GM15510 (cell line): ENCODE measurements around the gene CCDC57.

Source experiments
- POLR2A ChIP-seq: IDR thresholded peaks from 3 replicates; pipeline ENCODE4 v1.6.1; 2011; ENCODE audit warnings: borderline replicate concordance; ENCODE audit not compliant: insufficient read length; ENCODE audit errors: extremely low read depth

CCDC57 gene

DNA sequence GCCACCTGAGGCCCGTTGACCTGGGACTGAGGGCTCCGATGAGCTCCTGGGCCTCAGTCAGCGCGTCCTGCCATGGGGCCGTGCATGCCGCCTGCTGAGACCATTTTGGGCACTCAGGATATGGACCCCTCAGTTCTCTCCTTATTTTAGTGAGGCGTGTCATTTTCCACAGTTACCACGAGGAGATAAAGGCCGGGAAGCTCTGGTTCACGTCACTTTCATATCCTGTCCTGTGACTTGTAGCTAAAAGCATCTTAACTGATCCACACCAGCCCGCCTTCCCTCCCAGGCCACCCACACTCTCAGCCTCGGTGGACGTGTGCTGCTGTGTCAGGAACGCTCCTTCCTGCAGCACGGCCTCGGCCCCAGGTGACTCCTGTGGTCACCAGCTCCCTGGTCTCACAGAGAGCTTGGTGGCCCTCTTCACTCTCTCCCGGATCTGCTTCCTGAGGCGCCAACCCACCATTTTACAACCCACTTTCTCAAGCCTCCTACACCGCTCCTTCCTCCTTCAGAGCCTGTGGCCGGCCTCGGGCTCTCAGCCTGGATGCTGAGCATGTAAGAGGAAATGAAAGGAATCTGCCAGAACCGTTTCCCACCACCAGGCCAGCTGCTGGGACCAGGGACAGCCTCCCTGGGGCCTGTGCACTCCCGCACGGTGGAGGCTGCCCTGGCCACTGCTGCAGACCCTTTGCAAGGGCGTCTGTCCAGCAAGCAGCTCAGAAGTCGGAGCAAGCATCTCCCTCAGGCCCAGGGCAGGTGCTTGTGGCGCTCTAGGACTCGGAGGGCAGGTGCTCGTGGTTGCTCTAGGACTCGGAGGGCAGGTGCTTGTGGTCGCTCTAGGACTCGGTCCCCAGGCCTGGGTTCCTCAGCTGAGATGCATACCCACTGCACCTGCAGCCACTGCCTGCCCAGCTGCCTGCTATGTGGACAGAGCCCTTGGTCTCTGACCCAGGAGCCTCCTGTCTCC lies 90.7 kb downstream of the CCDC57 start:
- no peak for TF ChIP-seq POLR2A

GRCh38 chr17:82121246-82121645 lies 91.4 kb downstream of the CCDC57 start:
- TF ChIP-seq POLR2A, result no peak

DNA sequence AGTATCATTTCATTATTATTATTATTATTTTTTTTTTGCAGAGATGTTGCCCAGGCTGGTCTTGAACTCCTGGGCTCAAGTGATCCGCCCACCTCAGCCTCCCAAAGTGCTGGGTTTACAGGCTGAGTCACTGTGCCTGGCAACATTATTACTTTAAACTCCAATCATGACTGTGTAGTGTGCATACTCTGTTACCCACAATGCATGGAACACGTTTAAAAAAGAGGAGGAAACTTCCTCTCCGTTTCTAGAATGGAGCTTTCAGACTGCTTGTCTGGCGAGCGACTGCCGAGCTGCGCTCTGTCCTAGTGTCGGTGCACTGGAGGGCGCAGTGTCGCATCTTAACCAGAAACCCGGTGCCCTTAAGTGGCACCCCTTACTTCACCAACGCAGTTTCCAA lies 92.5 kb downstream of the CCDC57 start:
- TF ChIP-seq POLR2A, result no peak

GRCh38 chr17:82118815-82119380 lies 93.7 kb downstream of the CCDC57 start:
- no peak for TF ChIP-seq POLR2A

DNA sequence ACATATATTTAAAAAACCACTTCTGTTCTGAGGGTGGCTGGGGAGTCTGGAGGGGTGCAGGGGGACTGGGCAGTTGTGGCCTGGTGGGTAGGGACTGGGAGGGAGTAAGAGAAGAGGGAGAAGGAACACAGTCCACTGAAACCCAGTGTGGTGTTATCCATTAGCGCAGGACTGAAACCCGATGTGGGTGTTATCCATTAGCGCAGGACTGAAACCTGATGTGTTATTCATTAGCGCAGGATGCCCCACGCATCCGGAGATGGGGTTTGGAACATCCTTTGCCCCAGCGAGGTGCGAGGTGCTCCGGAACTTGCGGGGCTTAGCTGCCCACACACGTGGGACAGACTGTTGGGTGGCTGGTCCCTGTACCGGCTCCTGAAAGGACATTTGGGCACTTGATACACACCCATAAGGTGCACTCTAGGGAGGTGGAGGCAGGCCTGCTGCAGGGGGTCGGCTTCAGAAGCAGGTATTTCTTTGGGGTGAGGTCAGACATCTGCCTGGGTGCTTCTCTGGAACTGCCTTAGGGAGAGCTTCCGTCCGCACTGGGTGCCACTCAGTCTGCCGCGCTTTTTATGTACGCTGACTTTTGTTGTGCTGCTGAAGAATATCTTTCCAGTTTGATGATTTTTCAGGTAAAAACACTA lies 94.4 kb downstream of the CCDC57 start:
- no peak for TF ChIP-seq POLR2A

GRCh38 chr17:82117139-82118090 lies 95.2 kb downstream of the CCDC57 start:
- TF ChIP-seq POLR2A, result no peak

DNA sequence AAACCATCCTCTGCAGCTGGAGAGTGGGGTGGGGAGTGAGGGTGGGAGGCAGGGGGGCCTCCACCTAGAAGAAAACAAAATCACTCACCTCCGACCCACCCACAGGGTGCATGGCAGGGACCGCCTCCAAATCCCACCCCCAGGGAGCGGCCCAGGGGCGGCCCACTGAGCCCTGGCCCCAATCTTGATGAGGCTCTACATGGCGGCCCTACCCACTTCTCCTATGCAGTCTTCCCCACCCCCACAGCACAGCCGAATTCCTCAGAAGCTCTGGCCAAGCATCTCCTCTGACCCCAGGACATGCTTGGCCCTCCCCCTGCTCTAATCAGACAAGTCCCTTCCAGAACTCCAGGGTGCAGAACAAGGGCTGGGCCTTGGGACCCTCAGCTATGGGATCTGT lies 96.4 kb downstream of the CCDC57 start:
- no peak for TF ChIP-seq POLR2A

GRCh38 chr17:82114872-82115271 lies 97.8 kb downstream of the CCDC57 start:
- TF ChIP-seq POLR2A, result no peak

DNA sequence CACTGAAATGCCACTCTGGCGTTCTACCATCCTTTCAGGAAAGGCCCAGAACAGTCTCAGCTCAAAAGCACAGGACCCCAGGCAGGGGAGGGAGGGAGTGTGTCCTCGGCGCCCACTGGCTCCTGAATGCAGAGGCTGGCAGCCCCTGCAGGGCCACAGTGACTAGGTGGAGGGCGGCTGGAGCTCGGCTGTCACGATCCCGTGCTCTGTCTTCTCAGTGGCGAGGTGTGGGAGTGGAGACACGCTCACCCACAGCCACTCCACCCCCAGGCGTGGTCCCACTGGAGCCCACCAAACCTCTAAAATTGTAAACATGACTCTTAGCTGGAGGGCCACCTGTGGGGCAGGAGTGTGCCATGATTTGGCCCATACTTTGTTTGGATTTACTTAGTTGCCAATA lies 98.2 kb downstream of the CCDC57 start:
- TF ChIP-seq POLR2A, result no peak

DNA sequence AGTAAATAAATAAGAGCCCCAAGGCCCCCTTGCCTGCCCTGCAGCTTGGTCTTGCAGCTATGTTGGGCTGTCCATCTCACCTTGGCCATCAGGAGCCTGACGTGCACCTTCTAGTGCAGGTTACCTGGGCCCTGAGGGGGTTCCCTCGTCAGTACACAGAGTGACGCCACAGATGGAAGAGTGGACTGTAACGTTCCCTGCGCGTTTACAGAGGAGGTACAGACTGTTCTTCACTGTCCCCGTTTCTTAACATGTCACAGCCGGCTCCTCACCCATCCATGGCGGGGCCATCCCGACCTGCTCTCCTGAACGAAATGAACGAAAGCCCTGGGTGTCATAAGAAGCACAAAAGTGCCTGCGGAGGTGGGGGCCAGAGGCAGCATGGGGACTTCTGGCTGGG lies 98.7 kb downstream of the CCDC57 start:
- no peak for TF ChIP-seq POLR2A

DNA sequence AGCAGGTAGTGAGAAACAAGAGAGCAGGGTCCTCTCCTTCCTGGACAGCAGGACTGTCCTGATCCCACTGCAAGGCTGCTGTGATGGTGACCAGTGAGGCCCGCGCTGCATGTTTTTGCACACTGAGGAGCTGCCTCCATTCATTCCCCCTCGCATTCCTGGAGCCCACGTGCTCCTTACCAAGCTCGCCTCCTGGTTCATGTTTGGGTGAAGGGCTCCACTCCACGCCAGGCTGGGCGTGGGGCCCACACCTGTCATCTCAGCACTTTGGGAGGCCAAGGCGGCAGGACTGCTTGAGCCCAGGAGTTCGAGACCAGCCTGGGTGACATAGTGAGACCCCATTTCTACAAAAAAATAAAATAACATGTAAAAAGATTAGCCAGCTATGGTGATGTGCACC lies 99.2 kb downstream of the CCDC57 start:
- TF ChIP-seq POLR2A, result no peak

GRCh38 chr17:82112914-82113311 lies 99.7 kb downstream of the CCDC57 start:
- TF ChIP-seq POLR2A, result no peak

- no peak for TF ChIP-seq POLR2A
Measured at GRCh38 chr17:82112181-82112913, 100.3 kb downstream of the CCDC57 start.

DNA sequence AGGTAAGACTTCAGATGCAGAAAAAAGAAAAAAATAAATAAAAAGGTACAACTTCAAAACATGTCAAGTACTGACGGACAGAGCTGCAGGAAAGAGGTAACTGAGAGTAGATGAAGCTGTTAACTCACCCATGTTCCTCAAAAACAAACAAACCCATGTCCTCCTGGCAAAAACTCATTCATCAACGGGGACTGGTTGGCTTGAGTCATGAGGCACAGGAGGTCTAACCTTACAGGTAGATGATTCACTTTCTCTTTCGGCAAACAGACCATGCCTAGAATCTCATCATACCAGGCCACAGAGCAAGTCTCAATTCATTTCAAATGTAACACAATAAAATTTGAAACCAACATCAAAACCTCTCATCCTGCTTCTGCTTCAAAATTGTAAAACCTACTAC lies 102.3 kb downstream of the CCDC57 start:
- TF ChIP-seq POLR2A, result no peak
